ENCODE data around the gene SCOC. TPM values are rescaled to one million over a fixed set of nuclear protein-coding genes. Genes with fewer than 3 reads are reported as not detected.
A peak's percentile ranks its signal among the peaks of the same experiment; 100 is the strongest.

Gene SCOC
- total and polyA plus RNA-seq, 2 donors (not counting 3 experiments of a cell fraction or from before 2014, with no cell fraction given), result 12.3 to 38.3 TPM

DNA sequence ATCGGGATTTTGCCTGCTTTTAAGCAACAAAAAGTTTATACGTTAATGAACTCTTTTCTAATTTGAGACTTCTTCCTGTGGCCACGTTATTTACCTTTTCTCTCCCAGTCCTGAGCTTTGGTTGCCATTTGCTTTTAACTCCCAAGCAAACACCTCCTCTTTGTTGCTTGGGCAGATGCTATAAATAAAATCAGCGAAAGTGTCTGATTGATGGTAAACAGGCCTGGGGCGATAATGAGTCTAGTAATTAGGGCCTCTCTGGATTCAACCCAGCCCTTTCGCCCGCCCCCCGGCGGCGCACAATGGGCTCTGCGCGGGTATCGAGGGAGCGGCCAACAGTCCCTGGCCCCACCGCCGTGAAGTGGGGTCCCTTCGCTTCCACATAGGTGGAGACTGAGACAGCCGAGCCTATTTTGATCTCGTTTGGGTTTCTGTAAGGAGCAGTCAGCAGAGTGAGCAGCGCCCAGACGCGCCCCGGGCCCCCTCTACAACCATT lies 53.2 kb downstream of the SCOC start:
- intact Hi-C loops (cut with micrococcal nuclease) (loop anchor here (1.0 to 2.0 kb wide), 5 partner anchors 54 to 425 kb away; partner anchors contain the start of genes ELMOD2 and SCOC), dilution Hi-C loops (cut with MboI; ENCODE audit: extremely low pct_ligation_motif_present, low sequenced_read_pairs) (no loop called here)
- Histone ChIP-seq H3K4me2 (ENCODE audit: insufficient read depth, low read length) (peak overlapping the region; percentile 54), H3K9ac (replicated peaks; ENCODE audit: extremely low read depth, insufficient read depth, low read length) (no peak overlapping the region), H3K4me1 (ENCODE audit: control insufficient read depth, extremely low read depth, insufficient read depth, low read length) (peaks cover 9% of the 10 kb centered on the region), H3K27ac (ENCODE audit: insufficient read depth, low read depth, low read length) (no peak overlapping the region), H3K9me3 (replicated peaks; ENCODE audit: control insufficient read depth, insufficient read depth, low read length) (no peaks in the 10 kb centered on the region), H3K27me3 (ENCODE audit: control insufficient read depth in 2 of 2, insufficient read depth in 2 of 2, low read length in 2 of 2) (peaks cover 14 to 34% of the 10 kb centered on the region in 2 experiments), H3K9me1 (replicated peaks; ENCODE audit: control insufficient read depth, extremely low read depth, insufficient read depth, low read length) (no peaks in the 10 kb centered on the region), H3K36me3 (ENCODE audit: control insufficient read depth in 2 of 2, extremely low read depth in 1 of 2, insufficient read depth in 2 of 2, low read length in 2 of 2) (no peaks in the 10 kb centered on the region), H4K20me1 (replicated peaks; ENCODE audit: control insufficient read depth, extremely low read depth, insufficient read depth, low read length) (no peaks in the 10 kb centered on the region), H3K4me3 (replicated peaks in 1 of 3; ENCODE audit: insufficient read depth in 1 of 3, low read depth in 1 of 3, low read length in 3 of 3) (peak overlapping the region; percentile 30 to 64 (median 48)), H2AFZ (ENCODE audit: low read depth, low read length) (peak overlapping the region; percentile 94), H3K79me2 (ENCODE audit: control insufficient read depth, insufficient read depth, low read length) (no peaks in the 10 kb centered on the region)
- no TSS peak for BruUV-seq (replicated peaks)
- ChIA-PET CTCF (interaction anchor here (0.8 to 5.7 kb wide), 9 partner anchors 10 to 424 kb away, joined by 3 to 30 read pairs (median 6); partner anchors contain the start of gene SCOC), POLR2A (no interaction called here)
- DNase-seq (ENCODE audit: low read depth, low spot score) (no peak), FAIRE-seq (no peak)
- TF ChIP-seq MYC (IDR thresholded peaks at IDR 0.05; ENCODE audit: low read depth, low read length), result no peak
- TF ChIP-seq, protein P1, sequence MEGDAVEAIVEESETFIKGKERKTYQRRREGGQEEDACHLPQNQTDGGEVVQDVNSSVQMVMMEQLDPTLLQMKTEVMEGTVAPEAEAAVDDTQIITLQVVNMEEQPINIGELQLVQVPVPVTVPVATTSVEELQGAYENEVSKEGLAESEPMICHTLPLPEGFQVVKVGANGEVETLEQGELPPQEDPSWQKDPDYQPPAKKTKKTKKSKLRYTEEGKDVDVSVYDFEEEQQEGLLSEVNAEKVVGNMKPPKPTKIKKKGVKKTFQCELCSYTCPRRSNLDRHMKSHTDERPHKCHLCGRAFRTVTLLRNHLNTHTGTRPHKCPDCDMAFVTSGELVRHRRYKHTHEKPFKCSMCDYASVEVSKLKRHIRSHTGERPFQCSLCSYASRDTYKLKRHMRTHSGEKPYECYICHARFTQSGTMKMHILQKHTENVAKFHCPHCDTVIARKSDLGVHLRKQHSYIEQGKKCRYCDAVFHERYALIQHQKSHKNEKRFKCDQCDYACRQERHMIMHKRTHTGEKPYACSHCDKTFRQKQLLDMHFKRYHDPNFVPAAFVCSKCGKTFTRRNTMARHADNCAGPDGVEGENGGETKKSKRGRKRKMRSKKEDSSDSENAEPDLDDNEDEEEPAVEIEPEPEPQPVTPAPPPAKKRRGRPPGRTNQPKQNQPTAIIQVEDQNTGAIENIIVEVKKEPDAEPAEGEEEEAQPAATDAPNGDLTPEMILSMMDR (IDR thresholded peaks at IDR 0.05; ENCODE audit: extremely low read depth in 1 of 2, insufficient read depth in 1 of 2, low read depth in 1 of 2, low read length in 2 of 2), result peak in 1 of 2 donors; percentile 12

DNA sequence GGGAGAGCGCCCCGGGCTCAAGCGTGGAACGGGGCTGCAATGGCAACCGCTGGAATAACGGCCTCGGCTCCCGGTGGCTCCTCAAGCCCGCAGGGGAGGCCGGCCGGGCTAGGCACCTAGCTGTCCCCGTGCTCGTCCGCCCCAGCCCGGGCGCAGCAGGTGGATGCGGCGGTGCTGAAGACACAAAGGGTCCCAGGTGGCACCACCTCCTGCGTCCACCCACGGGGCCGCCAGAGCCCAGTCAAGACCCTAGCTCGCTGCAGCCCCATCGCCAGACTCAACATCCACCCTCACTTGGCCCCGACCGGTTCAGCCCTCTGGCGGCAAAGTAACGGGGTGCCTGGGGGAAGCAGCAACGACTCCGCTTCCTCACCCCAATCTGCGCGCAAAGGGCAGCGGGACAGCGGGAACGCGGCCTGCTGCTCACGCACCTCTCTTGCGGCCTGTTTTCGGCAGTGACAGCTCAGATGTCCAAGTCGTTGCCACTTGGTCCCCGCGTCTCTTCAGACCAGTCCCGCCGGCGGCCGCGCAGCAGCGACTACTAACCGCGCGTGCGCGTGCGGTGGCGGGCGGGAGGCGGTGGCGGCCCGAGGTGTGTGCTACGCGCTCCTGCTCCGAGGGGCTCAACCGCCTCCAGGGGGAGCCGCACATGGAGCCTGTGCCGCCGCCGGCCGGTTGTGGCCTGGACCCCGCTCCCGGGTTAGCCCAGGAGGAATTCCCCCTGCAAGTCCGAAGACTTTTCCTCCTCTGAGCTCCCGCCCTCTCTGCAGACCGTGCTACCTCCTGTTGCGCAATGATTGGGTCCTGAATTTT lies 53.9 kb downstream of the SCOC start, which contains the start of gene CLGN:
Gene CLGN, minus strand, starts transcription at position 543 of the 813 bp plus-strand sequence. CDS start 14,570 bp downstream, outside the sequence.
- intact Hi-C loops (cut with micrococcal nuclease), result loop anchor here (1.0 to 2.0 kb wide), 5 partner anchors 55 to 424 kb away; partner anchors contain the start of genes ELMOD2 and SCOC
- ChIA-PET POLR2A (no interaction called here), CTCF (interaction anchor here (0.6 to 5.7 kb wide), 15 partner anchors 10 to 423 kb away, joined by 3 to 30 read pairs (median 3); partner anchors contain the start of genes ELMOD2 and SCOC)
- Histone ChIP-seq H2AFZ (ENCODE audit: low read depth, low read length) (peak within 1 kb of the TSS; percentile 94), H3K4me3 (replicated peaks in 1 of 3; ENCODE audit: insufficient read depth in 1 of 3, low read depth in 1 of 3, low read length in 3 of 3) (peak within 1 kb of the TSS; percentile 30 to 64 (median 48)), H3K9ac (replicated peaks; ENCODE audit: extremely low read depth, insufficient read depth, low read length) (no peak within 1 kb of the TSS), H3K9me1 (replicated peaks; ENCODE audit: control insufficient read depth, extremely low read depth, insufficient read depth, low read length) (no peaks in the 10 kb centered on the region), H4K20me1 (replicated peaks; ENCODE audit: control insufficient read depth, extremely low read depth, insufficient read depth, low read length) (no peaks in the 10 kb centered on the region), H3K36me3 (ENCODE audit: control insufficient read depth in 2 of 2, extremely low read depth in 1 of 2, insufficient read depth in 2 of 2, low read length in 2 of 2) (no peaks in the 10 kb centered on the region), H3K4me2 (ENCODE audit: insufficient read depth, low read length) (peak within 1 kb of the TSS; percentile 54), H3K9me3 (replicated peaks; ENCODE audit: control insufficient read depth, insufficient read depth, low read length) (no peaks in the 10 kb centered on the region), H3K27me3 (ENCODE audit: control insufficient read depth in 2 of 2, insufficient read depth in 2 of 2, low read length in 2 of 2) (peaks cover 14 to 34% of the 10 kb centered on the region in 2 experiments), H3K4me1 (ENCODE audit: control insufficient read depth, extremely low read depth, insufficient read depth, low read length) (peaks cover 9% of the 10 kb centered on the region), H3K79me2 (ENCODE audit: control insufficient read depth, insufficient read depth, low read length) (no peaks in the 10 kb centered on the region), H3K27ac (ENCODE audit: insufficient read depth, low read depth, low read length) (no peak within 1 kb of the TSS)
- TF ChIP-seq POLR2A (IDR thresholded peaks at IDR 0.05; ENCODE audit: low read depth, low read length) (no peak), GATA2 (IDR thresholded peaks at IDR 0.05; ENCODE audit: insufficient read depth, insufficient read length, low read depth, low read length) (no peak), JUN (IDR thresholded peaks at IDR 0.05; ENCODE audit: borderline replicate concordance, insufficient read depth, insufficient read length, low read depth) (no peak), FOS (IDR thresholded peaks at IDR 0.05; ENCODE audit: borderline replicate concordance, insufficient read depth, low read length) (no peak), POLR2AphosphoS5 (IDR thresholded peaks at IDR 0.05; ENCODE audit: insufficient read depth, low read depth, low read length) (no peak)
- TF ChIP-seq, protein P2, sequence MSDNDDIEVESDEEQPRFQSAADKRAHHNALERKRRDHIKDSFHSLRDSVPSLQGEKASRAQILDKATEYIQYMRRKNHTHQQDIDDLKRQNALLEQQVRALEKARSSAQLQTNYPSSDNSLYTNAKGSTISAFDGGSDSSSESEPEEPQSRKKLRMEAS (IDR thresholded peaks at IDR 0.05; ENCODE audit: insufficient read depth, insufficient read length), result no peak
- TF ChIP-seq, protein P1 (IDR thresholded peaks at IDR 0.05; ENCODE audit: extremely low read depth in 1 of 2, insufficient read depth in 1 of 2, low read depth in 1 of 2, low read length in 2 of 2), result peak; percentile 58 to 68
- BruUV-seq (replicated peaks), result no TSS peak
- FAIRE-seq (peak; percentile 62), DNase-seq (ENCODE audit: low read depth, low spot score) (peak; percentile 78)
- dilution Hi-C loops (cut with MboI; ENCODE audit: extremely low pct_ligation_motif_present, low sequenced_read_pairs), result no loop called here

All from endothelial cell of umbilical vein (primary cell).